NOMO-1 treated with DMSO at 0.1 percent for 48 hours (cell line): Measurements from ENCODE around the gene WDFY4.

ENCODE experiments used
- DNase-seq: peaks from one replicate; lab custom pipeline; 2025; ENCODE audit not compliant: unreplicated experiment; lab: John Stamatoyannopoulos, UW

Gene WDFY4

GRCh38 chr10:48813825-48814224 is 129.2 kb downstream of the WDFY4 start:
- no peak for DNase-seq

DNA sequence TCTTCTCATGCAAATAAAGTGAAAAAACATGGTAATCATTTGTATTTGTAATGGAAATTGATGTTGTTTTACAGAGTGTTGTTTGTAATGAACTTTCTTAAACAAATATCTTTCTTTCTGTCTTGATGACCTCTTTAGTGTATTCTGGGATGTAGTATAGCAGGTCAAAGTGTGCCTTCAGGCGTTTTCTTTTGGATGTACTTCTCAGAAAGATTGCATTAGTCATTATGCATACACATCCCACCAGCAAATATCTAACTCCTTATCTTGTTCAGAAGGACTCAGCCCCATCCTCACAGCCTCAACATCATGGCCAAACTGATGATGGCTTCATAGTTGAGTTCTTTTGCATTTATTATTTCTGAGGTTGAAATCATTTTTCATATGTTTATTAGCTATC is 130.3 kb downstream of the WDFY4 start:
- no peak for DNase-seq

GRCh38 chr10:48817141-48817540 is 132.5 kb downstream of the WDFY4 start:
- no peak for DNase-seq

- DNase-seq = no peak
These were observed 133.4 kb downstream of the WDFY4 start for GRCh38 chr10:48818081-48818480.

GRCh38 chr10:48818861-48819520 is 134.3 kb downstream of the WDFY4 start:
- no peak for DNase-seq

- DNase-seq = no peak
These were observed 135.1 kb downstream of the WDFY4 start for GRCh38 chr10:48819783-48820182.

- DNase-seq = no peak
These were observed 135.6 kb downstream of the WDFY4 start for GRCh38 chr10:48820231-48820630.

DNA sequence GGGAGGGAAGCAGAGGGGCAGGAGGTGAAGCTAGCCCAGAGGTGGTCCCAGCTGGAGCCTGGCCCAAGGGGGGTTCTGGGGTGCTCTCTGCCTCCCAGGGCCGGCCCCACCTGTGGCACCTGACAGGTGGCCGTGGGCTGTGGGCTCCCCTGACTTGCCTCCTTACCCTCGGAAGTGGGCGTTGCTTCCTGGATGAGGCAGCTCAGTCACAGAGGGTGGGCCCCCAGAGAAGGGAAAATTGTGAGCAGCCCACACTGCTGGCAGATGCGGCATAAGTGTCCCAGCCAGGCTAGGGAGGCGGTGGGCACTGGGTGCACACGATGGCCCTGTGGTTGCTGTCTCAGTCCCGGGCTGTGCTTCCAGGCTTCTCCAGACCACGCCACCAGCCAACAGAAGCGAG is 136.0 kb downstream of the WDFY4 start:
- DNase-seq = no peak

GRCh38 chr10:48821111-48821510 is 136.4 kb downstream of the WDFY4 start:
- DNase-seq = no peak

DNA sequence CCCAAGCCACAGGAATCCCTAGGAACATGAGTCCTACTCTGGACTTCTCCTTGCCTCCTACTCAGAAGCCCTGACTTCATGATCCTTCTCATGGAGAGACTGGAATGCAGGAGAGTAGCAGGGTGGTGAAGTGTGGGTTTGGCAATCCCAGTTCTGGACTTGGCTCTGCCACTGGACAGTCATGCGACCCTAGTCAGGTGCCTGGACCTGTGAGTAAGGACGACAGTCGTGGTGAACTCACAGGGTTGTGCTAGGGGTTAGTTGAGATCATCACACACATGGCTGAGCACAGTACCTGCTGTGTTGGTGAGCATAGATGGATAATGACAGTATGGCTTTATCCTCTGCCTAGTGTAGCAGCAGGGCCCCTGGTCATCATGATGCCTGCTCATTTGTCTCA is 137.0 kb downstream of the WDFY4 start:
- DNase-seq = no peak

DNA sequence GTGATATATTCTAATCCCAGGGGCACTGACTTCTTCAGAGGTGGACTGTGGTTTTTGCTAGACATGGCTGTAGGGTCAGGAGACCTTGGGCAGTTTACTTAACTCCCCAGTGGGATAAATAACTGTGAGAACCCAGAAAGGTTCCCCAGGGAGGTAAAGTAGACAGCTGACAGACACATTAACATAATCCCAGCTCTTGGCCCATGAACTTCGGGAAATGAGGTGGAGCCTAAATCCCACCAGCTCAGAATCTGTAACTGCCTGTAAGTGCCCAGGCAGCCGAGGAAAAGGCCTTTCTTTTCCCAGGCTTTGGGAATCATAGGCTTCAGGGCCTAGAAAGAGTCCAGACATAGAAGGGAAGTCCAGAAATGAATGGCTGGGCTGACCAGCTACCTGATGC is 149.0 kb downstream of the WDFY4 start:
- no peak for DNase-seq

DNA sequence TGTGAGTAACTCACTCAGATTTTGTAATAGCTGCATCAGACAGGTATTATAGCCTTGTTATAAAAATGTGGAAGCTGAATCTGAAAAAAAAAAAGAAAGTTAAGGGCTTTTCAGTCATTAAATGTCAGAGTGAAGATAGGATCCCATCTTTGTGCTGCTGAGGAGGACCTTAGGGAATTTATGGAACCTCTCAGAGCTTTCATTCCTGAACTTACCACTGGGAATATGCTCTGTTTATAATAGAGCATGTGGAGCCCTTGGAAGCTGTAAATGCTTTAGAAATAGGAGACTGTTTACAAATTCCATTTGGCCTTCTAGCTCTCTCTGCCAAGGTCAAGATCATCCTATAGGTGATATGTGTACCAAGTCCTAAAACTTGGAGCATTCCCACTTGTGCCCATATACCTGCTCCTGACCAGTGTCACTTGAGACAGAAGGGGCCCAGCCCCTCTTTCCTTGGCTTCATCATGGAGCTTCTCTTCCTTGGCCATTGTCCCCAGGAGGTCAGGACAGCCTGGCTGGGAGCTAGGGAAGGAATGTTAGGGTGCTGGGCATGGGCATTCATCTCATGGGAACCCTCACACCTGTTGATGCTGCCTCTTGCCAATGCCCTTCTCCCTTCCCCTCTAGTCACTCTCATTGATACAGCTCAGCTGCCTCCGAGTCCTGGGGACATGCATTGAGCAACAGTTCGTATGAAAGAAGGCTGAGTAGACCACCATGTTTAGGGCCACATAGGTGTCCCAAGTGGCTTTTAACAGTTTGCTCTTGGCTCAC is 149.7 kb downstream of the WDFY4 start:
- DNase-seq = no peak

- no peak for DNase-seq
These were observed 151.1 kb downstream of the WDFY4 start for GRCh38 chr10:48835781-48836180.

GRCh38 chr10:48836605-48837004 is 151.9 kb downstream of the WDFY4 start:
- DNase-seq = no peak

DNA sequence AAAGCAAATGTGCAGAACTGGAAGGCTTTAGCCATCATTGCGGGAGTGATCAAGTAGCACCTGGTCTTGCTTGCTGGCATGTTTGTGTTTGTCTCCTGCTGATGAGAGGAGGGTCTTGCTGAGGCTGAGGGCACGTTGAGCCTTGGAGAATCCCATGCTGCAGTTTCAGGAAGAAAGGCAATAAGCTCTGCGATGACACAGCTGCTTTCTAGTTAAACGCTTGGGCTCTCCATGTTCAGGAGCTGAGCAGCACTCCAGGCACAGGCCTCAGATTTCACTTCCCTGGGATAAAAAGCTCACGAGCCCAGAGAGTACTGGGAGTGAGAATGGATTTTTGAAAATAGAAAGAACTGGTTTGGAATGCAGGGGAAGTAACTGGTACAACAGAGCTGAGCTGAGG is 154.2 kb downstream of the WDFY4 start:
- DNase-seq = no peak

- no peak for DNase-seq
These were observed 155.4 kb downstream of the WDFY4 start for GRCh38 chr10:48839809-48840679.

- no peak for DNase-seq
These were observed 157.6 kb downstream of the WDFY4 start for GRCh38 chr10:48842231-48842630.

GRCh38 chr10:48843198-48843597 is 158.5 kb downstream of the WDFY4 start:
- DNase-seq = no peak

- DNase-seq = no peak
These were observed 159.9 kb downstream of the WDFY4 start for GRCh38 chr10:48844616-48845015.

GRCh38 chr10:48845512-48845911 is 160.8 kb downstream of the WDFY4 start:
- DNase-seq = no peak

DNA sequence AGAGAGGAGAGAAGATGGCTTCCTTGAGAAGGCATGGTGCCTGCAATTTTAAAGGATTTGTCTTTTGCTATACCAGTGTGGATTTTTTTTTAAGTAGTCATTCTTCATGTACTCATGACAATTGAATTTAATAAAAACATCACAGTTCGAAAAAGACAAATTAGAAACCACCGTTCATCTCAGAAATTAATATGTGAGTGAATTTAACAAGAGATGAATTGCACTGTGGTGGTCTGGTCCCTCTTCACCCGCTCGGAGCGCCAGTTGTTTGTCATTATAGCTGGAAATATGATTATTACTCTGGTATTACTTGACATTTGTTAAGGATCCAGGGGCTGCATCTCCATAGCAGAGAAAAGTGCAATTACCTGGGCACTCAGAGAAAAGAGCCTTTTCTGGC is 163.0 kb downstream of the WDFY4 start:
- DNase-seq = no peak

GRCh38 chr10:48856855-48857254 is 172.2 kb downstream of the WDFY4 start:
- no peak for DNase-seq
